ENCODE results near the gene MXD3. TPM values are rescaled to one million over a fixed set of nuclear protein-coding genes. Genes with fewer than 3 reads are reported as not detected.
A peak's percentile ranks its signal among the peaks of the same experiment; 100 is the strongest.
"Not testable (repeated sequence)": the region's sequence is repeated elsewhere in the genome, so short reads cannot be mapped to it uniquely, and the experiment has no call there.

Gene MXD3
- total RNA-seq, 2 experiments from 2014 or later: 93.2 to 96.9 TPM

DNA sequence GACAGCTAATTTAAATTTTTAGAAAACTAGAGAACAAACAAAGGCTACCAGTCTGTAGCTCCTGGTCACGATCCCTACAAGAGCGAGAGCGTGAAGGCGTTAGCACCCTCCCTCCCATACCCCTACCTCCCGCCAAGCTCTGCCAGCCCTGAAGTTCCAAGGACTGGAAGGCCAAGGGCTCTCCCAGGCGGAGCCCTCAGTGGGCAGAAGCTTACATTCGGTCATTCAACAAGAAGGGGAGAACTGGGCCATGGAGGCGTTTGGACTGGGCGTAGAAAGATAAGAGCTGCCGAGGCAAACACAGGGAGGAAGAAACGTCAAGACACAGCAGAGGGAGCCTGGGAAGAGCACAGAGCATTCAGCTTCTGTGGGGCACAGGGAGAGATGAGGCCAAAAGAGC lies 3.0 kb downstream of the MXD3 start:
- Mint-ChIP-seq H3K27me3 (ENCODE audit: low read depth) (no peaks in the 10 kb centered on the region), H3K4me1 (ENCODE audit: low read depth) (peaks cover 73% of the 10 kb centered on the region), H3K36me3 (ENCODE audit: low read depth) (peaks cover 62% of the 10 kb centered on the region), H3K9me3 (ENCODE audit: insufficient read depth) (no peaks in the 10 kb centered on the region), H3K4me3 (no peak overlapping the region), H3K27ac (peak overlapping the region; percentile 14)
- CTCF ChIA-PET: interaction anchor here (0.8 to 4.6 kb wide), 22 partner anchors 7 to 195 kb away, joined by 3 to 58 read pairs (median 10); partner anchors contain the start of genes LMAN2 and NSD1
- ATAC-seq (no peak), DNase-seq (no peak)
- POLR2A ChIA-PET: interaction anchor here (1.0 to 2.3 kb wide), 3 partner anchors 9 to 147 kb away, joined by 3 to 7 read pairs (median 4); no protein-coding TSS in a partner anchor

DNA sequence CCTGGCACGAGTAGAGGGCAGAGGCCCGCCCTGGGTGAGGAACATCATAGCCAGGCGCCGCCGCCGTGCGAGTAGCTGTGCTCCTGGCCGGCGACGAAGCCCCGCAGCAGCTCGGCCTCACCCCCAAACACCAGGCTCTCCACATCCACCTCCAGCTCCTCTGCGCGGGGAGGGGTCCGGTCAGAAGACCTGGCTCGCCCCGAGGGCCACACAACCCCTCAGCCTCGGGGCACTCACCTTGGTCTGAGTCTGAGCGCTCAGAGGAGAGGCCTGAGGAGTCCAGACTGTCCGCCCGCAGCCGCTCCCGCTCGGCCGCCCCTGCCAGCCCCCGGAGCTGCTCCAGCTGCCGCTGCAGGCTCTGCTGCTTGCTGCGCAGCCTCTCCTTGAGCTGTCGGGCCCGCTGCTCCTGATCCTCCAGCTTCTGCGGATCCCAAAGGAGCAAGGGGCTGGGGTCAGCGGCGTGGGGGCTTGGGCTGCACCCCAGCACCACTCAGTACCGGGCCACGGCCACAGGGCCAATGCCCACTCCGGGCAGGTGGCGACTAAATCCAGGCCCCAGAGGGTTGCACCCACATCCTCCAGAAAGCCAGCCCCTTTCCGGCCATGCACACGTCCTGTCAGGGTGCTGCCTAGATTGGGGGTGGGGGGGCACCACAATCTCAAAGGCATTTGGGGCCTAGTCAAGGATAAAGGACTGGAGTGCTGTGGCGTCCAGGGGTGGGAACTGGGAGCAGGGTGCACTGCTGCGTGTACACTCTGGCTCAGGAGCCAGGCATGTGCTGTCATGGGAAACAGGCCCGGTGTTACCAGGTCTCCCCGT lies 3.9 kb downstream of the MXD3 start:
- H3K9me3 Mint-ChIP-seq (ENCODE audit: insufficient read depth): no peaks in the 10 kb centered on the region
- peaks cover 66% of the 10 kb centered on the region for H3K4me1 Mint-ChIP-seq (ENCODE audit: low read depth)
- H3K27me3 Mint-ChIP-seq (ENCODE audit: low read depth): no peaks in the 10 kb centered on the region
- no peak overlapping the region for H3K4me3 Mint-ChIP-seq
- H3K36me3 Mint-ChIP-seq (ENCODE audit: low read depth): peaks cover 62% of the 10 kb centered on the region
- ChIA-PET CTCF (interaction anchor here (0.8 to 4.6 kb wide), 10 partner anchors 11 to 194 kb away, joined by 3 to 58 read pairs (median 26); partner anchors contain the start of genes LMAN2 and NSD1), POLR2A (no interaction called here)
- no peak overlapping the region for H3K27ac Mint-ChIP-seq
- no peak for ATAC-seq
- DNase-seq: no peak

DNA sequence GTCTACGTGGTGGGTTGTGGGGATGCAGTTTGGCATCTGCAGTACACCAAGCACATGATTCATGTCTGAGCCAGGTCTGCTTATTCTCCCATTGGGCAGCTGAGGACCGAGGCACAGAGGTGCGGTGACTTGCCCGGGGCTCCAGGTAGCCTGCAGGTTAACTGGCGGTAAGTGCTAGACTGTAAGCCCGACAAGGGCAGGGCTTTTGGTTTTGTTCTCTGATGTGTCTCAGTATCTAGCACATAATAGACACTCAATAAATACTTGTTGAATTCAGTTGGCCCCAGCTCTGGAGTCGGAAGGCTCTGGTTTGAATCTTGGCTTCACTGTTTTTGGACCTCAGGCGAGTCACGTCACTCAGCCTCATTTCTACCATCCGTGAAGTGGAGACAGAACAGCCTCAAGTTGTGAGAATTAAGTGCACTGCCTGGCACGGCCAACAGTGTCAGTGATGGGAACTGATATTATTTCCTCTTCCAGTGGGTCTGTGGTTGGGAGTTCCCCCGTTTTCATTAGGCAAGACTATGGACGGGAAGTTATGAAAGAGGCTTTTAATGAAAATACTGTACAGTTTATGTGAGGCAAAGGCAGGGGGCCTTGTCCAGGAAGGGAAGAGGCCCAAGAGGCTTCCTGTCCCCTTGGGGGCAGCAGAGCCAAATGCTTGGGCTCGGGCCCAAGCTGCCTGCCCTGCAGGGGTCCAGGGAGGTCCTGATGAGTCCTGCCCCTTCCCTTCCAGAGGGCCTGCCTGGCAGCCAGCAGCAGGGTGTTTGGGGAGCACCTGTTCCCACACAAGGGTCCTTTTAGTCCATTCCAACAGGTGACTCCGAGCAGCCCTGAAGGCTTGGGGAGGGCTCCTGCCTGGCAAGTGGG lies 4.8 kb downstream of the MXD3 start:
- DNase-seq (no peak), ATAC-seq (no peak)
- peaks cover 69% of the 10 kb centered on the region for H3K36me3 Mint-ChIP-seq (ENCODE audit: low read depth)
- POLR2A ChIA-PET: interaction anchor here (0.6 kb wide), 1 partner anchor 54 kb away, joined by 3 read pairs; no protein-coding TSS in a partner anchor
- H3K27ac Mint-ChIP-seq: peak overlapping the region; percentile 60
- CTCF ChIA-PET: interaction anchor here (3.5 to 4.6 kb wide), 3 partner anchors 10 to 148 kb away, joined by 21 to 58 read pairs (median 31); partner anchors contain the start of gene LMAN2
- H3K4me1 Mint-ChIP-seq (ENCODE audit: low read depth): peaks cover 73% of the 10 kb centered on the region
- H3K4me3 Mint-ChIP-seq: no peak overlapping the region
- no peaks in the 10 kb centered on the region for H3K9me3 Mint-ChIP-seq (ENCODE audit: insufficient read depth)
- H3K27me3 Mint-ChIP-seq (ENCODE audit: low read depth): no peaks in the 10 kb centered on the region

DNA sequence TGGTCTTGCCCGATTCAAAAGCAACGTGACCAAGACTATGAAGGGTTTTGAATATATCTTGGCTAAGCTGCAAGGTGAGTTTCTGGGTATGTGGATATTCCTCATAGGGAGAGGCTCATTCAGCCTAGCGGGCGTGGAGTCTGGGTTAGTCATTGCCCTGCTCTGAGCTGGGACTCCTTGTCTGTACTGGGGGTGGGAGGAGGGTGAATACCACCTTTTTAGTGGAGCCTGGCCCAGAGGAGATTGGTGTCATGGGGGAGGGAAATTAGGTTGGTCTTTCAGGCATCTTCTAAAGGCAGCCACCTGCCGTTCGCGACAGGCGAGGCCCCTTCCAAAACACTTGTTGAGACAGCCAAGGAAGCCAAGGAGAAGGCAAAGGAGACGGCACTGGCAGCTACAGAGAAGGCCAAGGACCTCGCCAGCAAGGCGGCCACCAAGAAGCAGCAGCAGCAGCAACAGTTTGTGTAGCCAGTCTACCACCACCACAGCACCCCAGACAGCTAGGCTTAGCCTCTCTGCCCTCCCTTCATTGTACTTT lies 5.5 kb downstream of the MXD3 start:
- Mint-ChIP-seq H3K36me3 (ENCODE audit: low read depth) (peaks cover 71% of the 10 kb centered on the region), H3K27ac (peak overlapping the region; percentile 90), H3K4me3 (peak overlapping the region; percentile 93), H3K4me1 (ENCODE audit: low read depth) (peaks cover 81% of the 10 kb centered on the region)
- not testable (repeated sequence) for ATAC-seq; DNase-seq; H3K9me3 Mint-ChIP-seq (ENCODE audit: insufficient read depth); H3K27me3 Mint-ChIP-seq (ENCODE audit: low read depth)
- ChIA-PET POLR2A (interaction anchor here (0.6 to 0.9 kb wide), 2 partner anchors 55 to 140 kb away, joined by 3 read pairs; no protein-coding TSS in a partner anchor), CTCF (interaction anchor here (2.2 kb wide), 1 partner anchor 192 kb away, joined by 10 read pairs; no protein-coding TSS in a partner anchor)

DNA sequence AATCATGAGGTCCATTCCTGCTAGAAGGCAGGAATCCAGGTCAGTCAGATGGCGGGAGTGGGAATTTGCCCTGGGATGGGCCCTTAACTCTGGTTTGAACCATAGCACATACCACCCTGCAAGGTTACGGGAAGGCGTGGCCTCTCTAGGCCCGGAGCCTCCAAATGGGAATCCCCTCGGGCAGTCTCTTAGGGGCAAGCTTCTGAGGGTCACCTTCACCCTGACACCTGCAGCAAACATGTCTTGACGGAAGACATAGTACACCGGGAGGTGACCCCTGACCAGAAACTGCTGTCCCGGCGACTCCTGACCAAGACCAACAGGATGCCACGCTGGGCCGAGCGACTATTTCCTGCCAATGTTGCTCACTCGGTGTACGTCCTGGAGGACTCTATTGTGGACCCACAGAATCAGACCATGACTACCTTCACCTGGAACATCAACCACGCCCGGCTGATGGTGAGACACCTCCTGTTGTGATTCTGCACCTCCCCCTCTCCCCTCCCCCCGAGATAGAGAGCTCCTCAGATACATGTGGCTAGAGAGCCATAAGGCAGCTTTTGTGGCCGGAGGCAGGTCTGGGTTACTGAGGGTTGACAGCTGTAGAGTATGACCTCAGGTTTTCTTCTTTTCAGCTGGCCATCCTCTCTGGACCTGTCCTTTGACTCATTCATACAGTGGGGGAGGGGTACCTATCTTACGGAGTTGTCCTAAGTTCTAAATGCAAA lies 7.1 kb downstream of the MXD3 start:
- DNase-seq (peak; percentile 52), ATAC-seq (no peak)
- peak overlapping the region; percentile 93 for H3K4me3 Mint-ChIP-seq
- peaks cover 71% of the 10 kb centered on the region for H3K36me3 Mint-ChIP-seq (ENCODE audit: low read depth)
- H3K4me1 Mint-ChIP-seq (ENCODE audit: low read depth): peaks cover 81% of the 10 kb centered on the region
- ChIA-PET CTCF (interaction anchor here (2.2 kb wide), 1 partner anchor 191 kb away, joined by 10 read pairs; no protein-coding TSS in a partner anchor), POLR2A (no interaction called here)
- H3K27ac Mint-ChIP-seq: peak overlapping the region; percentile 90
- no peaks in the 10 kb centered on the region for H3K9me3 Mint-ChIP-seq (ENCODE audit: insufficient read depth)
- H3K27me3 Mint-ChIP-seq (ENCODE audit: low read depth): no peaks in the 10 kb centered on the region

DNA sequence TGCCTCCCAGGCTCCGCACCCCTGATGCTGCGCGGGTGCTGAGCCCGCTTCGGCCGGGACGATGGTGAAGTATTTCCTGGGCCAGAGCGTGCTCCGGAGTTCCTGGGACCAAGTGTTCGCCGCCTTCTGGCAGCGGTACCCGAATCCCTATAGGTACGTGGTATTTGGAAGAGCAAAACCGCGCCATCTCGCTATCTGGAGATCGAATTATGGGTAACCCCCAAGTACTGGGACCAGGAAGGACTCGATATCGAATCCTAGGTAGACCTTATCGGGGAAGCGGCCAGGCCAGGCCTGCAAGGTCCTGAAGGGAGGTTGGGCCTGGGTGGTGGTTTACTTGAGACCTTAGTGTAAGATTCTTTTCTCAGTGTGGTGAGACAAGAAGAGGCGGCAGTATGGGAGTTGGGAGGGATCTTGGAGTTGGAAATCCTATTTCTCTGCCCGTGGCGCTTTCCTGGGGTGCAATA lies 7.7 kb downstream of the MXD3 start:
- DNase-seq (peak; percentile 49), ATAC-seq (peak; percentile 11)
- H3K27ac Mint-ChIP-seq: peak overlapping the region; percentile 90
- ChIA-PET CTCF (interaction anchor here (1.0 kb wide), 2 partner anchors 9 to 12 kb away, joined by 5 read pairs; no protein-coding TSS in a partner anchor), POLR2A (interaction anchor here (0.5 to 1.4 kb wide), 4 partner anchors 8 to 123 kb away, joined by 3 to 7 read pairs (median 3); partner anchors contain the start of gene MXD3)
- H3K4me1 Mint-ChIP-seq (ENCODE audit: low read depth): peaks cover 81% of the 10 kb centered on the region
- H3K9me3 Mint-ChIP-seq (ENCODE audit: insufficient read depth): no peaks in the 10 kb centered on the region
- peak overlapping the region; percentile 93 for H3K4me3 Mint-ChIP-seq
- H3K36me3 Mint-ChIP-seq (ENCODE audit: low read depth): peaks cover 70% of the 10 kb centered on the region
- H3K27me3 Mint-ChIP-seq (ENCODE audit: low read depth): no peaks in the 10 kb centered on the region

DNA sequence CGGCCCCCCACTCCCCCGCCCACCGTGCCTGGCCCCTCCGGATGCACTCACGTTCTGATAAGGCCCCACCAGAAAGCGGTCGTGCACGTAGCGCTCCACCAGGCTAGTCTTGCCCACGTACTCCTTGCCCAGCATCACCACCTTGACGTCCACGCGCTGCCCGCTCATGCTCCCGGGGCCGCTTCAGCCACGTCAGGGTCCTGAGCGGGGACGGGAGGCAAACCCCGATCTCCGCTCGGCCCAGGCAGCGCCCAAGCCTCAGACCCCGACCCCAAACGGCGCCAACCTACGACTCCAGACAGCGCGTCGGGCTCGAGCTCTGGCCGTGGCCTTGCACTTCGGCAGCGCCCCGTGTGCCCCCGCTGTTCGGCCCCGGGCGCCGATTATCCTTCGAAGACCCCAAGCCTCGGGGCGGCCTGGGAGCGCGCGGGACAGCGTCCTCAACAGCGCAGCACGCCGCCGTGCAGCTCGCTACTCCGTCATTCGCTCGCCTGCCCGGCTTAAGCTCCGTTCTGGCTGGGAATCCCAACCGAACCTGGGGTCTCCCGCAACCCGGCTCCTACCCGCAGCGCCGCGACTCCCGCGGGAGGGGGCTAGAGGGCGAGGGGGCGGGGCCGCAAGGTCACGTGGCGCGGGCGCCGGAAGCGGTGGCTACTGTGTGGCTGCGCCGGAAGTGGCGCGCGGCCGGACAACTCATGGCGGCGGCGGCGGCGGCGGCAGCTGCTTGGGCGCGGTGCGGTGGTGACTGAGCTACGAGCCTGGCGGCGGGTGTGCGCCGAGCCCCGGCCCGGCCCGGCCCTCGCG lies 8.4 kb downstream of the MXD3 start, which contains the start of the genes PRELID1 and RAB24:
TSS of gene PRELID1 (plus strand) at position 679 of the 804 bp plus-strand sequence. CDS start 187 bp downstream, outside the sequence.
TSS of gene RAB24 (minus strand) at position 599 of the 804 bp plus-strand sequence. CDS start at position 168, 431 bp downstream.
- POLR2A ChIA-PET: interaction anchor here (0.5 to 1.4 kb wide), 5 partner anchors 9 to 184 kb away, joined by 3 to 7 read pairs (median 3); partner anchors contain the start of gene MXD3
- ATAC-seq: peak; percentile 58
- Mint-ChIP-seq H3K4me3 (peak within 1 kb of the TSS; percentile 93), H3K4me1 (ENCODE audit: low read depth) (peaks cover 81% of the 10 kb centered on the region), H3K27me3 (ENCODE audit: low read depth) (no peaks in the 10 kb centered on the region), H3K27ac (peak within 1 kb of the TSS; percentile 90), H3K9me3 (ENCODE audit: insufficient read depth) (no peaks in the 10 kb centered on the region), H3K36me3 (ENCODE audit: low read depth) (peaks cover 69% of the 10 kb centered on the region)
- CTCF ChIA-PET: interaction anchor here (1.0 to 1.5 kb wide), 3 partner anchors 10 to 232 kb away, joined by 3 to 5 read pairs (median 5); no protein-coding TSS in a partner anchor
- DNase-seq: peak; percentile 90

DNA sequence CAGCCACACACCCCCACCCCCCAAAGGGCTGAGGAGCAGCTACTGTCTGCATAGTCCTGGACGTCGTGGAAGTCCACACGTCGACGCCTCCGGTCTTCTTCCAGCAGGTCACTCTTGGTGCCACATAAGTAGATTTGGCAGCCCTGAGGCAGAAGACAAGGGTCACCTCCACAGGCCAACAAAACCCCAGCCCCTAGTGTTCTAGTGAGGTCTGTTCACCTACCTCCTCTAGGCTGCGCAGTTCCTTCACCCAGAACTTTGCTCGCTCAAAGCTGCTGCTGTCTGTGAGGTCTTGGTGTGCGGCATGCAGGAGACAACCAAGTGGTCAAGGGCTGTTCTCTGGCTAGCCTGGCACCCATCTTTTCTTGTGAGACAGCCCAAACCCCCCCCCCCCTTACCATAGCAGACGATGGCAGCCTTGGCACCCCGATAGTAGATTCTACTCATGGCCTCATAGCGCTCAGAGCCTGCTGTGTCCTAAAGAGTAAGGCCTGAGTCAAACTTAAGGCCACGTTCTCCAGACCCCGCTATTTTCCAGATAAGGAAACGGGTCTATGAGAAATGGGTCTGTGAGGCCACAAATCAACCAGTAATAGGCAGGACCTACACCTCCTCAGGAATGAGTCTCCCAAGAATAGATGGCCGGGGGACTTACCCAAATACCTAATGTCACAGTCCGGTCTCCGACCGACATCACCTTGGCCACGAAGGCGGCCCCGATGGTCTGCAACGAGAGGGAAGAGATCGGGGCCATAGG lies 9.2 kb downstream of the MXD3 start:
- CTCF ChIA-PET: interaction anchor here (0.8 to 6.6 kb wide), 6 partner anchors 7 to 231 kb away, joined by 3 to 30 read pairs (median 6); no protein-coding TSS in a partner anchor

DNA sequence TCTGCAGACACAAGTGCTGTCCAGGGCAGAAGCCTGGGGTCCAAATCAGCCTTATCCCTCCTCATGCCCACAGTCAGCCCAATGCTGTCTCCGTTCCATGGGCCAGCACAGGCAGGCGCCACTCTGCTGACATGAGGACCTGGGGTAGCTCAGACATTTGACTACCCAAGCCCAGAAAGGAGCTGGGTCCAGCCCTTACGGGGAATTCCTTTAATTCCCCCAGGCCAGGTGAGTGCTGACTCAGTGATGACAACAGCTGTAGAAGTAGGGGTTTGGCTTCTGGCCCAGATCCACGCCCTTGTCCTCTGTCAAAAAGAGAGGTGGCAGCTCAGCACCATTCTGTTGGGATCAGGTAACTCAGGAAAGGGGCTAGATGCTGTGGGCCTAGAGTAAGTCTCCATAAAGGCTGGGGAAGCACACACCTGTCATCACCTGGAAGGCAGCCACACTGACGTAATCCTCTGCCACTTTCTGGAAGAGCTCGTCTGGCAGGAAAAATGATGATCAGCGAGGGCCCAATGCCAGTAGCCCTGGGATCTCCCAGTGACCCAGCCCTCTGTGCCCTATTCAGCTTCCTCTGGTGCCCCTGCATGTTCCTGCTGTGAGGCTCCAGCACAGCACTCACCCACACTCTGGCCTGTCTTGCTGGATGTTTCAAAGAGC lies 10.1 kb downstream of the MXD3 start:
- Mint-ChIP-seq H3K36me3 (ENCODE audit: low read depth) (peaks cover 78% of the 10 kb centered on the region), H3K27ac (peak overlapping the region; percentile 90), H3K9me3 (ENCODE audit: insufficient read depth) (no peaks in the 10 kb centered on the region), H3K27me3 (ENCODE audit: low read depth) (no peaks in the 10 kb centered on the region), H3K4me3 (peak overlapping the region; percentile 93), H3K4me1 (ENCODE audit: low read depth) (peaks cover 87% of the 10 kb centered on the region)
- ChIA-PET POLR2A (interaction anchor here (1.6 to 1.8 kb wide), 2 partner anchors 11 to 50 kb away, joined by 6 to 11 read pairs; partner anchors contain the start of genes LMAN2 and MXD3), CTCF (interaction anchor here (0.8 to 6.6 kb wide), 7 partner anchors 8 to 230 kb away, joined by 3 to 30 read pairs (median 6); no protein-coding TSS in a partner anchor)
- ATAC-seq: no peak
- no peak for DNase-seq

More for the DNA sequence above, 9.2 kb downstream of the MXD3 start:
- ATAC-seq: no peak
- POLR2A ChIA-PET: interaction anchor here (0.5 to 1.6 kb wide), 3 partner anchors 10 to 183 kb away, joined by 3 to 7 read pairs (median 6); partner anchors contain the start of genes LMAN2 and MXD3
- peaks cover 85% of the 10 kb centered on the region for H3K4me1 Mint-ChIP-seq (ENCODE audit: low read depth)
- H3K4me3 Mint-ChIP-seq: peak overlapping the region; percentile 93
- no peak for DNase-seq
- H3K27ac Mint-ChIP-seq: peak overlapping the region; percentile 90
- peaks cover 76% of the 10 kb centered on the region for H3K36me3 Mint-ChIP-seq (ENCODE audit: low read depth)
- H3K27me3 Mint-ChIP-seq (ENCODE audit: low read depth): no peaks in the 10 kb centered on the region
- no peaks in the 10 kb centered on the region for H3K9me3 Mint-ChIP-seq (ENCODE audit: insufficient read depth)
